RPMI7951 (cell line): Measurements from ENCODE around the gene MGLL. TPM values are rescaled to one million over a fixed set of nuclear protein-coding genes. Genes with fewer than 3 reads are reported as not detected.
A peak's percentile ranks its signal among the peaks of the same experiment; 100 is the strongest.

Experiments
- DNase-seq: peaks from one replicate; pipeline ENCODE4 v3.0.0-alpha.2; 2012; ENCODE audit warnings: low read depth
- total RNA-seq: library from RNA; depleted of rRNA; stranded (reverse); fragments of >200 nt; shearing (Covaris generic); gene quantifications from 2 replicates; pipeline ENCODE4 v1.2.3, GENCODE V29; 2014

MGLL gene
- total RNA-seq, 1 experiment from 2014 or later: 48.4 TPM

GRCh38 chr3:127814325-127814781 is 8.0 kb downstream of the MGLL start:
- DNase-seq: no peak

GRCh38 chr3:127812151-127812550 is 10.2 kb downstream of the MGLL start:
- DNase-seq: no peak

- no peak for DNase-seq
These were observed 10.6 kb downstream of the MGLL start for GRCh38 chr3:127811717-127812116.

GRCh38 chr3:127809611-127810010 is 12.7 kb downstream of the MGLL start:
- DNase-seq: no peak

GRCh38 chr3:127809211-127809610 is 13.1 kb downstream of the MGLL start:
- DNase-seq: no peak

GRCh38 chr3:127808197-127808596 is 14.1 kb downstream of the MGLL start:
- no peak for DNase-seq

- no peak for DNase-seq
These were observed 17.1 kb downstream of the MGLL start for GRCh38 chr3:127805026-127805753.

- DNase-seq: no peak
These were observed 18.2 kb downstream of the MGLL start for GRCh38 chr3:127804141-127804540.

GRCh38 chr3:127803619-127804018 is 18.7 kb downstream of the MGLL start:
- peak; percentile 91 for DNase-seq

- no peak for DNase-seq
These were observed 19.7 kb downstream of the MGLL start for GRCh38 chr3:127802606-127803005.

- no peak for DNase-seq
These were observed 20.5 kb downstream of the MGLL start for GRCh38 chr3:127801731-127802313.

- DNase-seq: peak; percentile 88
These were observed 21.8 kb downstream of the MGLL start for GRCh38 chr3:127800508-127800907.

- DNase-seq: peak; percentile 89
These were observed 22.7 kb downstream of the MGLL start for GRCh38 chr3:127799476-127800222.

GRCh38 chr3:127798716-127799115 is 23.6 kb downstream of the MGLL start:
- no peak for DNase-seq

- no peak for DNase-seq
These were observed 25.5 kb downstream of the MGLL start for GRCh38 chr3:127796831-127797150.

- DNase-seq: no peak
These were observed 26.1 kb downstream of the MGLL start for GRCh38 chr3:127796045-127796830.

GRCh38 chr3:127794972-127795371 is 27.3 kb downstream of the MGLL start:
- DNase-seq: no peak

- DNase-seq: peak; percentile 20
These were observed 27.9 kb downstream of the MGLL start for GRCh38 chr3:127794402-127794801.

- peak; percentile 97 for DNase-seq
These were observed 29.6 kb downstream of the MGLL start for GRCh38 chr3:127792541-127793292.

- peak; percentile 95 for DNase-seq
These were observed 30.9 kb downstream of the MGLL start for GRCh38 chr3:127791221-127791913.

- no peak for DNase-seq
These were observed 31.5 kb downstream of the MGLL start for GRCh38 chr3:127790882-127791183.
